Measurements from ENCODE around the gene PPP1R11. TPM values are rescaled to one million over a fixed set of nuclear protein-coding genes. Genes with fewer than 3 reads are reported as not detected.

PPP1R11 gene
- total RNA-seq, 1 donor from 2014 or later = 48.4 TPM

DNA sequence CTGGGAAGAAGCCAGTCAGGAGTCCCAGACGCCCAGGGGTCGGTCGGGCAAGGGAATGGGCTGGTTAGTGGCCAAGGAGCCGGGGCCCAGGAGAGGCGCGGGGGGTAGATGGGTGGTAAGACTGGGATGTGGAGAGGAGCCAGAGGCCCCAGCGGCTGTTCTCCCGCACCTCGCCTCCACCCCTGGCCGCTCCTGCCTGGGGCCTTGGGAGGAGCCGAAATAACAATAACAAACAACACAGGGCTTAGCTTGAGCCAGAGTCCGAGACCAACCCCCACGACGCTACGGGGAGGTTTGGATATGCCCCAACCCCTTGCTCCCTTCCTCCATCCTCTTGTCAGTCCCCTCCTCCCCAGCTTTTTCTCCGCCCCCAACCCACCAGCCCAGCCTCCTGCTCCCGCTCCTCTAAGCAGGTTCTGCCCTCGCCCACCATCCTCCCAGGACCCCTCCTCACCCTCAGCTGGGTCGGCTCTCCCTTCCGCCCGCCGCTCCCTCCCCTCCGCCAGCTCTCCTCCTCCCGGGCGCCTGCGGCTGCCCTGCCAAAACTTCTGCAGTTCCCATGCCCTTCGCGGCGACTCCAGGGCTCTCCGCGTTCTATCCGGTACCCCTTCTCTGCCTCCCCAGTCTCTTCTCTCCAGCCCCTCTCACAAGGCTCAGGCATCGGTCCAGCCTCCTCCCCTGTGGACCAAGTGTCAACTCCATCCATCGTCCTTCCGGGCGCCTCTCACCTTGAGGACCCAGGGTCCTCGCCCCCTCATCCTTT lies 7.5 kb downstream of the PPP1R11 start:
- no peak overlapping the region for H3K27ac Mint-ChIP-seq
- TF ChIP-seq, protein P1, sequence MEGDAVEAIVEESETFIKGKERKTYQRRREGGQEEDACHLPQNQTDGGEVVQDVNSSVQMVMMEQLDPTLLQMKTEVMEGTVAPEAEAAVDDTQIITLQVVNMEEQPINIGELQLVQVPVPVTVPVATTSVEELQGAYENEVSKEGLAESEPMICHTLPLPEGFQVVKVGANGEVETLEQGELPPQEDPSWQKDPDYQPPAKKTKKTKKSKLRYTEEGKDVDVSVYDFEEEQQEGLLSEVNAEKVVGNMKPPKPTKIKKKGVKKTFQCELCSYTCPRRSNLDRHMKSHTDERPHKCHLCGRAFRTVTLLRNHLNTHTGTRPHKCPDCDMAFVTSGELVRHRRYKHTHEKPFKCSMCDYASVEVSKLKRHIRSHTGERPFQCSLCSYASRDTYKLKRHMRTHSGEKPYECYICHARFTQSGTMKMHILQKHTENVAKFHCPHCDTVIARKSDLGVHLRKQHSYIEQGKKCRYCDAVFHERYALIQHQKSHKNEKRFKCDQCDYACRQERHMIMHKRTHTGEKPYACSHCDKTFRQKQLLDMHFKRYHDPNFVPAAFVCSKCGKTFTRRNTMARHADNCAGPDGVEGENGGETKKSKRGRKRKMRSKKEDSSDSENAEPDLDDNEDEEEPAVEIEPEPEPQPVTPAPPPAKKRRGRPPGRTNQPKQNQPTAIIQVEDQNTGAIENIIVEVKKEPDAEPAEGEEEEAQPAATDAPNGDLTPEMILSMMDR (IDR thresholded peaks at IDR 0.05; ENCODE audit: unreplicated experiment) = no peak
- H3K4me1 Mint-ChIP-seq (ENCODE audit: low read depth) = peaks cover 14% of the 10 kb centered on the region
- peak overlapping the region; percentile 50 for H3K4me3 Mint-ChIP-seq (ENCODE audit: low read depth)
- peaks cover 96% of the 10 kb centered on the region for H3K27me3 Mint-ChIP-seq
- no peak for DNase-seq (ENCODE audit: low spot score, unreplicated experiment)
- no peaks in the 10 kb centered on the region for H3K9me3 Mint-ChIP-seq (ENCODE audit: low read depth)
- H3K36me3 Mint-ChIP-seq (ENCODE audit: insufficient read depth) = peaks cover 22% of the 10 kb centered on the region

DNA sequence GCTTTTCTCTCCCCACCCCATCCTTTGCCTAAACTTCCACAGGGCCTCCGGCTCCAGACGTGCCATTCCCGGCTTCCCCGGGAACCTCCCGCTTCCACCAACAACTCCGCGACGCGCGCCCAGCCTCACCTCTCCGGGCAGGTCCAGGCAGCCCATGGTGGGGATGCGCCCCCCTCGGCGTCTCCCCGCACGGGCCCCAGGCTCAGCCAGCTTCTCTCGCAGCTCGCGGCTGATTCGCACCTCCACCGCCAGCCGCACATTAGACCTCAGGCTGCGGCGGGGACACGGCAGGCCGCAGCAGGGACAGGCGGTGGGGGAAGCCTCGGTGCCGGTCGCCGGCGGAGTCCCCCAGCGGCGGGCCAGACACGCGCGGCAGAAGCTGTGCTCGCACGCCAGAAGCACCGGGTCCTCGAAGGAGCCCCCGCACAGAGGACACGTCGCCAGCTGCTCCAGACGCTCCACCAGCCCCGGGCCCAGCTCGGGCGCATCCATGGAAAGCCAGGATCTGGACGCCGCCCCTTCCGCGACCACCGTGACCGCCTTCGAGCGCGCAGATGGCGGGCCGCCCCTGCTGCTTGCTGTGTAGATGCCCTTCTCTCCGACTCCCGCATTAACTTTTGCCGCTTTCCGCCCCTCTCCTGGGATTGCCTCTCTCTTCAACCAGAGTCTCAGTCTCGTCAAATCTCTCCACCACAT lies 8.2 kb downstream of the PPP1R11 start, which contains the start of gene RNF39:
TSS of gene RNF39 (minus strand) at position 676 of the 696 bp plus-strand sequence. CDS start at position 492, 184 bp downstream.
- DNase-seq (ENCODE audit: low spot score, unreplicated experiment) = no peak
- TF ChIP-seq, protein P1 (IDR thresholded peaks at IDR 0.05; ENCODE audit: unreplicated experiment) = no peak
- peaks cover 14% of the 10 kb centered on the region for H3K36me3 Mint-ChIP-seq (ENCODE audit: insufficient read depth)
- H3K4me3 Mint-ChIP-seq (ENCODE audit: low read depth) = peak within 1 kb of the TSS; percentile 50
- no peak within 1 kb of the TSS for H3K27ac Mint-ChIP-seq
- peaks cover 96% of the 10 kb centered on the region for H3K27me3 Mint-ChIP-seq
- peaks cover 13% of the 10 kb centered on the region for H3K4me1 Mint-ChIP-seq (ENCODE audit: low read depth)
- no peaks in the 10 kb centered on the region for H3K9me3 Mint-ChIP-seq (ENCODE audit: low read depth)

DNA sequence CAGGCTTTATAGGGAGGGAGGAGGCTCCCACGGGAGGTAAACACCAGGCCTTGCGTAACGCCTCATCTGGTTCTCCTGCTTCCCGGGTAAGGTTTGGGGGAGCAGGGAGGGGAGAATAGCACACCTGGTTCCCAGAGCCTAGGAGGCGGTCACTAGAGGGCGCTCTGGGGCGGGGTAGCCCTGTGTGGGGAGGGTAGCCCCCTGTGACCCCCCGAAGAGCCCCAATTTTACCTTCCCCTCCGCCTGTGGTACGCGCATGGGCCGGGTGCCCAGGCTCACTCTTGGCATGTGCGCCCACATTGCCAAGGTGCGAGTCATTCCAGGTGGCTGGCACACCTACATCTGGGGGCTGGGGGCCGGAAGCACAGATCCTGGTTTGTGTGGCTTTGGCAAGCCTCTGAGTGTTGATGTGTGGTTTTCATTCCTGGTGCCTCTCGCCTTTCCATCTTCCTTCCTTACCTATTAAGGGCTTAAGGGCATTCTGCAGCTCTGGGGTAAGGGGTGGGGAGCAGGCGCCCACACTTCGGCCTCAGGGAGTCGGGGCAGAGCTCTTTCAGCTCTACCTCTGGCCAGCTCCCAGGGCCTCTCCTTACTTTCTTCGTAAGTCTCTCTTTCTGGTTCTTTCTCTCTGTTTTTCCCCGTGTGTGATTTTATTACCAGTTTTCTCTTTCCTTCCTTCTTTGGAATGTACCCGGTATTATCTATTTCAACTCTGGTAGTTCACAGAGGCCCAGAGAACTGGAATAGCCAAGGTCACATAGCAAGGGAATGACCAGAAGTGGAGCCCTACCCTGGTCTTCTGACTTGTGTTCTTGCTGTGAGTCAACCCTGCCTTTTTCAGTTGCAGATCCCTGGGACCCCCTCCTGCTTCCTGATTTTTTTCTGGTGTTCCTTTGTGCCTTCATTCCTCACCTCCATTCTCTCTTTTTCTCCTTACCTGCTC lies 9.1 kb downstream of the PPP1R11 start:
- H3K27me3 Mint-ChIP-seq = peaks cover 90% of the 10 kb centered on the region
- no peak for DNase-seq (ENCODE audit: low spot score, unreplicated experiment)
- peaks cover 9% of the 10 kb centered on the region for H3K36me3 Mint-ChIP-seq (ENCODE audit: insufficient read depth)
- no peak overlapping the region for H3K27ac Mint-ChIP-seq
- TF ChIP-seq, protein P1 (IDR thresholded peaks at IDR 0.05; ENCODE audit: unreplicated experiment) = peak; percentile 44
- peaks cover 8% of the 10 kb centered on the region for H3K4me1 Mint-ChIP-seq (ENCODE audit: low read depth)
- H3K9me3 Mint-ChIP-seq (ENCODE audit: low read depth) = no peaks in the 10 kb centered on the region
- peak overlapping the region; percentile 49 for H3K4me3 Mint-ChIP-seq (ENCODE audit: low read depth)

DNA sequence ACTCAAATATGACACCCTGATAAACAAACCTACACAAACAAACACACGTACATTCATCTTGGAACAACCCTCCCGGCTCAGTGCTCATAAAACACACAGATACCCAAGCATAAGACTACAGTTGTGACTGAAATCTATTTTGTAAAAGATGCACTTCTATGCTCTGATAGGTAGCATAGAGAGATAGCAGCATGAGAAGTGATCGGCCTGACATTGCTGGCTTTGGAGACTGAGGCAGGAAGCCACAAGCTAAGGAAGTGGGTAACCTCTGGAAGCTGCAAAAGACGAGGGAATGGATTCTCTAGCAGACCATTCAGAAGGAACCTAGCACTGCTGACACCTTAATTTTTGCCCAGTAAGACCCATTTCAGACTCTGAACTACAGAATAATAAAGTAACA lies 10.2 kb downstream of the PPP1R11 start:
- H3K27ac Mint-ChIP-seq = no peak overlapping the region
- H3K4me3 Mint-ChIP-seq (ENCODE audit: low read depth) = no peak overlapping the region
- TF ChIP-seq, protein P1 (IDR thresholded peaks at IDR 0.05; ENCODE audit: unreplicated experiment) = no peak
- H3K27me3 Mint-ChIP-seq = peaks cover 81% of the 10 kb centered on the region
- H3K36me3 Mint-ChIP-seq (ENCODE audit: insufficient read depth) = peaks cover 5% of the 10 kb centered on the region
- H3K9me3 Mint-ChIP-seq (ENCODE audit: low read depth) = no peaks in the 10 kb centered on the region
- H3K4me1 Mint-ChIP-seq (ENCODE audit: low read depth) = peaks cover 5% of the 10 kb centered on the region
- no peak for DNase-seq (ENCODE audit: low spot score, unreplicated experiment)

DNA sequence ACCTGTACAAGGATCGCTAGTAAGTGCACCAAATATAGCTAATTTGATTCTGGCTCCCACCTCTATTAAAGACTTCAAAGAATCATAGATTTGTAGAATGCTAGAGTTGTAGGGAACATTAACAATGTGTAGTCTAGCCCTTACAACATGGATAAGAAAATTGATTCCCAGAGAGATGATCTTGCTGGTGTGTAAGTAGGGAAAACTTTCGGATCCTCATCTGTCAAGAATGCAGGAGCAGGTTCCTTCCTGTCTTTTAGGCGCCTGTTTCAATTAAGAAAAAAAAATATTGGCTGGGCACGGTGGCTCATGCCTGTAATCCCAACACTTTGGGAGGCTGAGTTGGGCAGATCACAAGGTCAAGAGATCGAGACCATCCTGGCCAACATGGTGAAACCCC lies 20.9 kb downstream of the PPP1R11 start:
- Mint-ChIP-seq H3K9me3 (ENCODE audit: low read depth) (no peaks in the 10 kb centered on the region), H3K27ac (no peak overlapping the region), H3K36me3 (ENCODE audit: insufficient read depth) (no peaks in the 10 kb centered on the region), H3K4me1 (ENCODE audit: low read depth) (no peaks in the 10 kb centered on the region), H3K4me3 (ENCODE audit: low read depth) (no peak overlapping the region), H3K27me3 (peaks cover 50% of the 10 kb centered on the region)
- TF ChIP-seq, protein P1 (IDR thresholded peaks at IDR 0.05; ENCODE audit: unreplicated experiment) = no peak
- no peak for DNase-seq (ENCODE audit: low spot score, unreplicated experiment)

All from progenitor cell of endocrine pancreas (in vitro differentiated cells).